RWPE2 (cell line): ENCODE data around the gene BEAN1.
A peak's percentile ranks its signal among the peaks of the same experiment; 100 is the strongest.

Source experiments
- ATAC-seq: fragments of 200-7000 bp; cut with Tn5 transposase; 3 replicates; pipeline ENCODE4 v1.9.1; 2021; ENCODE audit warnings: low read depth
- DNase-seq: peaks from one replicate; pipeline ENCODE4 v3.0.0-alpha.2; 2020; ENCODE audit warnings: low spot score
- H3K27ac ChIP-seq: fragments of 450-650 bp; 2 replicates; pipeline ENCODE4 v1.5.1; 2017; ENCODE audit warnings: mild to moderate bottlenecking; ENCODE audit not compliant: poor library complexity, severe bottlenecking
- H3K27me3 ChIP-seq: fragments of 250-450 bp; sonication (Bioruptor Pico); 2 replicates; pipeline ENCODE4 v1.5.1; 2021; ENCODE audit warnings: mild to moderate bottlenecking, moderate library complexity; ENCODE audit not compliant: insufficient read depth, poor library complexity, severe bottlenecking
- H3K36me3 ChIP-seq: fragments of 250-450 bp; sonication (Bioruptor Pico); 2 replicates; pipeline ENCODE4 v1.5.1; 2020; ENCODE audit warnings: low read depth, mild to moderate bottlenecking, moderate library complexity
- H3K4me1 ChIP-seq: fragments of 250-450 bp; sonication (Bioruptor Pico); 2 replicates; pipeline ENCODE4 v1.5.1; 2021; ENCODE audit warnings: mild to moderate bottlenecking, moderate library complexity; ENCODE audit not compliant: insufficient read depth, poor library complexity, severe bottlenecking
- H3K4me3 ChIP-seq: fragments of 250-450 bp; sonication (Bioruptor Pico); 2 replicates; pipeline ENCODE4 v1.5.1; 2021; ENCODE audit warnings: mild to moderate bottlenecking, moderate library complexity; ENCODE audit not compliant: severe bottlenecking
- H3K9me3 ChIP-seq: fragments of 250-450 bp; sonication (Bioruptor Pico); 2 replicates; pipeline ENCODE4 v1.5.1; 2021; ENCODE audit warnings: mild to moderate bottlenecking, moderate library complexity; ENCODE audit not compliant: severe bottlenecking
- TF ChIP-seq, protein P1 (sequence below): fragments of 450-650 bp; IDR thresholded peaks from one replicate; pipeline ENCODE4 v1.5.1; 2017; ENCODE audit warnings: mild to moderate bottlenecking, moderate library complexity; ENCODE audit not compliant: poor library complexity, severe bottlenecking

The BEAN1 gene

DNA sequence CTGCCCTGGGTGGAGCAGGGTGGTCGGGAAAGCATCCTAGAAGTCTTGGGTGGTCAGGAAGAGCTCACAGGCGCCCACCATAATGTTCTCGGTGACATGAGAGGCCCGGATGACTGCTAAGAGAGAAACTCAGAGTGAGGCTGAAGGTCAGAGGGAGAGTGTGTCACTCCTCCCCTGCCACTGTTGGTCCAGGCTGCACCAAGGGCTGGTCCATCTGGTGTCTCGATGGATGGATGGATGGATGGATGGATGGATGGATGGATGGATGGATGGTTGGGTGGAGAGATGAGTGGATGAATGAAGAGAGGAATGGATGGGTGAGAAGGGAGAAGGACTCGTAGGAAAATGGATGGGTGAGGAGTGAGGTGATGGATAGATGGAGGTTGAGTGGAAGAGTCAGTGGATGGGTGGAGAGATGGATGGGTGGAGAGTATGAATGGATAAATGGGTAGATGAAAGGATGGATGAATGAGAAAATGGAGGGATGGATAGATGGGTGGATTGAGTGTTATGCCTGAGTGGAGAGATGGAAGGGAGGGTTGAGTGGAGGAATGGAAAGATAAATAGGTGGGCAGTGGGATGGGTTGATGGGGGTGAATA is 43.0 kb downstream of the BEAN1 start:
- Histone ChIP-seq H3K9me3 (no peaks in the 10 kb centered on the region), H3K4me3 (no peak overlapping the region), H3K27me3 (no peaks in the 10 kb centered on the region), H3K4me1 (peaks cover 12% of the 10 kb centered on the region), H3K27ac (no peak overlapping the region), H3K36me3 (no peaks in the 10 kb centered on the region)
- DNase-seq (no peak), ATAC-seq (no peak)
- TF ChIP-seq, protein P1, sequence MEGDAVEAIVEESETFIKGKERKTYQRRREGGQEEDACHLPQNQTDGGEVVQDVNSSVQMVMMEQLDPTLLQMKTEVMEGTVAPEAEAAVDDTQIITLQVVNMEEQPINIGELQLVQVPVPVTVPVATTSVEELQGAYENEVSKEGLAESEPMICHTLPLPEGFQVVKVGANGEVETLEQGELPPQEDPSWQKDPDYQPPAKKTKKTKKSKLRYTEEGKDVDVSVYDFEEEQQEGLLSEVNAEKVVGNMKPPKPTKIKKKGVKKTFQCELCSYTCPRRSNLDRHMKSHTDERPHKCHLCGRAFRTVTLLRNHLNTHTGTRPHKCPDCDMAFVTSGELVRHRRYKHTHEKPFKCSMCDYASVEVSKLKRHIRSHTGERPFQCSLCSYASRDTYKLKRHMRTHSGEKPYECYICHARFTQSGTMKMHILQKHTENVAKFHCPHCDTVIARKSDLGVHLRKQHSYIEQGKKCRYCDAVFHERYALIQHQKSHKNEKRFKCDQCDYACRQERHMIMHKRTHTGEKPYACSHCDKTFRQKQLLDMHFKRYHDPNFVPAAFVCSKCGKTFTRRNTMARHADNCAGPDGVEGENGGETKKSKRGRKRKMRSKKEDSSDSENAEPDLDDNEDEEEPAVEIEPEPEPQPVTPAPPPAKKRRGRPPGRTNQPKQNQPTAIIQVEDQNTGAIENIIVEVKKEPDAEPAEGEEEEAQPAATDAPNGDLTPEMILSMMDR: no peak

DNA sequence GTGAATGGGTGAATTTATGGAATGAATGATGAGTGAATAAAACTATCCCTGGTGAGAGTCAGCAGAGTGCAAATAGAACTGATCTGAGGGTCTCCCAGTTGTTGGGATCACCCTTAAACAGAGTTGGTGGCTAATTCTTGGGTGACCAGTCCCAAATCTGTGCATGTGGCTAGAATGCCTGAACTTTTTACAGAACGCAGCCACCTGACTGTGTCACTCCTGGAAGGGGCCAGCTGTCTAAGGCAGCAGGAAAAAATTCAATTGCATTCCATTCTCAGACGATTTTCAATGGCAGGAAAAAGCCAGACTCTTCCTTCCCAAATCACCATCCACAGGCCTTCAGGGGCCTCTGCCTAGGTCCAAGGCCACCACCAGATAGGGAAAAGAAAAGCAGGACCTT is 43.5 kb downstream of the BEAN1 start:
- H3K27ac ChIP-seq: no peak overlapping the region

DNA sequence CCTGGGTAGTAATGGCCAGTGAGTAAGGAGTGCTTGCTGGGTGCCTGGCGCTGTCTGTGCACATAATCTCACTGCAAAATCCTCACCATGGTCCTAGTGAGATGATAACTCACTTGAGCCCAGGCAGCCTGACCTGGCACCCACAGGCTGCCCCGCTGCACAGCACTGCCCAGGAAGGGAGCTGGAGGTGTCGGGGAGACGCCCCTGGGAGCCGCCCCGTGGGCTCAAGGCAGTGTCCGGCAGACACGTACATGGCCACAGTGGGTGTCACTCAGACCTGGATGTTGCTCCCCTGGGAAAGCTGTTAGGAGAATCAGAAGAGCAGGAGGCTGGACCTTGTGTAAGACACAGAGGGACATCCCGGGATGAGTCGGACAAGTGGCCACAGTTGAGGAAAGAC is 44.2 kb downstream of the BEAN1 start:
- Histone ChIP-seq H3K9me3 (no peaks in the 10 kb centered on the region), H3K4me3 (no peak overlapping the region), H3K27me3 (no peaks in the 10 kb centered on the region), H3K4me1 (peaks cover 12% of the 10 kb centered on the region), H3K27ac (no peak overlapping the region), H3K36me3 (no peaks in the 10 kb centered on the region)
- DNase-seq (no peak), ATAC-seq (no peak)
- TF ChIP-seq, protein P1: no peak

More for the DNA sequence above, 43.5 kb downstream of the BEAN1 start:
- Histone ChIP-seq H3K4me1 (peaks cover 12% of the 10 kb centered on the region), H3K36me3 (no peaks in the 10 kb centered on the region), H3K9me3 (no peaks in the 10 kb centered on the region), H3K4me3 (no peak overlapping the region), H3K27me3 (no peaks in the 10 kb centered on the region)
- DNase-seq (no peak), ATAC-seq (no peak)
- TF ChIP-seq, protein P1: no peak

DNA sequence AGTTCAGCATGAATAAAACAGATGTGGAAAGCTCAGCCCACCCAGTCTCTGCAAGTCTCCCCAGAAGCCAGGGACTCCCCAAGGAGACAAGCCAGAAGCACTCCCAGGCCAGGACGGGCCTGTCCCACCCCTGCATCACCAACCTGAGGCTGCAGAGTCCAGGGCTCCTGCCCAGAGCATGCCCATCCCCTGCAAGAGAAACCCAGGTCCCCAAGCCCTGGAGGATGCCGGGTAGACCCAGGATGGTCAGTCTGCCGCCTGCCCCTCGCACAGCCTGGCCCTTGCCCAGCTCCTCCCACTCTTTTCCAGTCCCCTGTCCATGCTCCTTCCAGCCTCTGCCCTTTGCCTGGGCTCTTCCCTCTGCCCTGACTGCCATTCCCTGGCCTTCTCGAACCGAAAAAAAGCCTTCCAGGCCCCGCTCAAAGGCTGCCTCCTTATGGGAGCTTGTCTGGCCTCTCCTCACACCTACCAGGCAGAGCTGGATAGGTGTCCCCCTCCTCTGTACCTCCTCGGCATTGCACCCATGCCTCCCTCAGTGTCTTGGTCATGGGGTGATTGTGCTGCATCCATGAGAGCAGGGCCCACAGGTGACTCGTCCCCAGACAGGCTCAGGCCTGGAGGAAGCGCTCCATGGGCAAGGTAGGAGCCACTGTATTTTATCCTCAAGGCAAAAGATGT is 44.8 kb downstream of the BEAN1 start:
- Histone ChIP-seq H3K4me1 (peaks cover 12% of the 10 kb centered on the region), H3K27ac (no peak overlapping the region), H3K9me3 (no peaks in the 10 kb centered on the region), H3K36me3 (no peaks in the 10 kb centered on the region), H3K27me3 (no peaks in the 10 kb centered on the region), H3K4me3 (no peak overlapping the region)
- DNase-seq (no peak), ATAC-seq (peak; percentile 30; the same call in 2 of the 3 replicates)
- TF ChIP-seq, protein P1: no peak

DNA sequence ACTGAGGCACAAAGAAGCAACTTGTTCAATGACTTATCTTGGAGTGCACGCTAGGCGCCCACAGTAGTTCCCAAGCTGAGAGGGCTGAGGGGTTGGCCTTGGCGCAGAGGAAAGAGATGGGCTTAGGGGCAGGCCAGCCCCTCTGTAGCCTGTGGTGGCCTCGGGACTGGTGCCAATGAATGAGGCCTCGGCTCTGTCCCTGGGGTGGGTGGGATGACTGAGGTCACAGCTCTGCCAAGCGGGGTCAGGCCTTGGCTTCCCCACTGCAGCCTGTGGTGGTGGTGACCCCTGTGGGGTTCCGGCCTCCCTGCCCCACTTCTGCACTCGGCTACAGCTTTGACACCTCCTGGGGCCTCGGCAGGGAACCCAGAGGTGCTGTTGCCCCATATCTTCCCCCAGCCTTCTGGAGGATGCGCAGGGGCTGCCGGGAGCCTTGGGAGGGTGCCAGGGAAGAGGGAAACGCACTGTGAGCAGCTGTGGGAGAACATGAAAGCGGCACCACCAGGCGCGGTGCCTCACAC is 46.0 kb downstream of the BEAN1 start:
- Histone ChIP-seq H3K4me1 (peaks cover 12% of the 10 kb centered on the region), H3K4me3 (no peak overlapping the region), H3K27me3 (no peaks in the 10 kb centered on the region), H3K9me3 (no peaks in the 10 kb centered on the region), H3K27ac (no peak overlapping the region), H3K36me3 (no peaks in the 10 kb centered on the region)
- TF ChIP-seq, protein P1: no peak
- no peak for ATAC-seq
- DNase-seq: no peak
